Caco-2 (cell line): Measurements from ENCODE around the gene CRYBG1. TPM values are rescaled to one million over a fixed set of nuclear protein-coding genes. Genes with fewer than 3 reads are reported as not detected.

Source experiments
- BruUV-seq: library from RNA; stranded (reverse); fragments of 400-500 nt; replicated peaks from 2 replicates; lab custom pipeline; 2021; lab: Mats Ljungman, UMichigan
- CTCF ChIA-PET: fragments of 300-600 bp; sonication (Branson Sonifier 250); formaldehyde crosslinking; loops from one replicate; lab custom pipeline; 2022; ENCODE audit warnings: antibody characterized with exemption; lab: Charles Lee
- POLR2A ChIA-PET: fragments of 300-600 bp; sonication (Branson Sonifier 250); formaldehyde crosslinking; loops from one replicate; lab custom pipeline; 2022; ENCODE audit warnings: antibody characterized with exemption; lab: Charles Lee
- DNase-seq, 2 experiments: peaks; one replicate each; pipeline versions ENCODE4 v3.0.0 to v3.0.0-alpha.2; 2020 to 2022
- H3K27me3 ChIP-seq: replicated peaks from 2 replicates; pipeline ENCODE4 v1.6.0; 2011; ENCODE audit warnings: low read length; ENCODE audit not compliant: control insufficient read depth, insufficient read depth
- H3K36me3 ChIP-seq: 2 replicates; pipeline ENCODE4 v1.5.1; 2011; ENCODE audit warnings: low read length; ENCODE audit not compliant: control insufficient read depth, insufficient read depth
- H3K4me1 ChIP-seq: fragments of 250-450 bp; sonication (Bioruptor Pico); 2 replicates; pipeline ENCODE4 v1.5.1; 2020; ENCODE audit warnings: mild to moderate bottlenecking
- H3K4me3 ChIP-seq: 2 replicates; pipeline ENCODE4 v1.5.1; 2011; ENCODE audit warnings: low read depth, mild to moderate bottlenecking, control low read depth, low read length
- H3K9me3 ChIP-seq: fragments of 250-450 bp; sonication (Bioruptor Pico); 2 replicates; pipeline ENCODE4 v1.5.1; 2020; ENCODE audit warnings: mild to moderate bottlenecking, moderate library complexity
- H3K27ac Mint-ChIP-seq: one replicate; pipeline ENCODE4 v1.8.0; 2022; ENCODE audit warnings: mixed read lengths; ENCODE audit not compliant: unreplicated experiment
- H3K27me3 Mint-ChIP-seq: one replicate; pipeline ENCODE4 v1.8.0; 2022; ENCODE audit warnings: mixed read lengths; ENCODE audit not compliant: insufficient read depth, unreplicated experiment
- H3K36me3 Mint-ChIP-seq: one replicate; pipeline ENCODE4 v1.8.0; 2022; ENCODE audit warnings: mild to moderate bottlenecking, mixed read lengths; ENCODE audit not compliant: insufficient read depth, unreplicated experiment
- H3K4me1 Mint-ChIP-seq: one replicate; pipeline ENCODE4 v1.8.0; 2022; ENCODE audit warnings: low read depth, mixed read lengths; ENCODE audit not compliant: unreplicated experiment
- H3K4me3 Mint-ChIP-seq: one replicate; pipeline ENCODE4 v1.8.0; 2022; ENCODE audit warnings: mild to moderate bottlenecking, moderate library complexity, mixed read lengths; ENCODE audit not compliant: unreplicated experiment
- H3K9me3 Mint-ChIP-seq: one replicate; pipeline ENCODE4 v1.8.0; 2022; ENCODE audit warnings: mixed read lengths; ENCODE audit not compliant: unreplicated experiment
- intact Hi-C: fragments of 100-400 bp; cut with micrococcal nuclease; formaldehyde crosslinking; loops from one replicate; pipeline ENCODE4 v1.10.0; 2022; ENCODE audit not compliant: unreplicated experiment
- total RNA-seq: library from RNA; stranded (reverse); gene quantifications from 2 replicates; pipeline ENCODE4 v1.2.3, GENCODE V29; 2022
- TF ChIP-seq, protein P1 (sequence below), 2 experiments: fragments of 200-600 bp in 1 of 2; IDR thresholded peaks; 1 replicate in 1 of 2; 2 replicates in 1 of 2; pipeline versions ENCODE4 v1.5.1 to v1.8.0; 2011 to 2022; ENCODE audit warnings: antibody characterized with exemption in 1 of 2, control low read depth in 1 of 2, inconsistent platforms in 1 of 2, low read depth in 1 of 2, low read length in 1 of 2, mild to moderate bottlenecking in 1 of 2, moderate library complexity in 1 of 2; ENCODE audit not compliant: insufficient read depth in 1 of 2, severe bottlenecking in 1 of 2, unreplicated experiment in 1 of 2

Gene CRYBG1
- total RNA-seq, 1 experiment from 2014 or later, result 13.2 TPM

DNA sequence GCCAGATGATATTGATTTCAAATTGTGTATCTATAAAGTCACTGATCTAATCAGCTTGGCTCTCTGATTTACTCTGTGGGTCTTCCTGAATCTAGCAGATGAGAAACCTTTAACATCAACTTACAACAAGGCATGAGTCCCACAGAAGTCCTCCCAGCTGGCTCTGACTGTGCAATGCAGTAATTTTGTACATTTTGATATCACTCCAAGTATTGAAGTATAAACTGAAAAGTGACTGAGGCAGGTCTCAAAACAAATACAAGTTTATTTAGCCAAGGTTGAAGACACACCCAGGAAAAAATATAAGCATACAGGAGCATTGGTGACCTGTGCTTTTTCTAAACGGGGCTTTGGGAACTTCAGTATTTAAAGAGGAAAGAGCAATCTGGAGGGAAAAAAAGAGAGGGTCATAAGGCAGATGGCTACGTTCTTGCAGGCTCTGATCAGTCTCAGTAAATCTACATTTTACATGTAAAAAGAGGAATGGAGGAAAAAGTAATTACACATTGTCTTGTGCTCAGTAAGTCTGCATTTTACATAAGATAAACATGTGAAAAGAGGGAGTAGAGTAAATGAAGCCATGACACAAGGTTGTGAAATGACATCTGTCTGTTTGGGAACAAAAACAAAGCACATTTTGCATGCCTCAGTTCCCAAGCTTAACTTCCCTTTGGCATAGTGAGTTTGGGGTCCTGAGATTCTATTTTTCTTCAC, 59.5 kb downstream of the CRYBG1 start:
- intact Hi-C loops, result no loop called here
- H3K27me3 Mint-ChIP-seq, result no peaks in the 10 kb centered on the region

DNA sequence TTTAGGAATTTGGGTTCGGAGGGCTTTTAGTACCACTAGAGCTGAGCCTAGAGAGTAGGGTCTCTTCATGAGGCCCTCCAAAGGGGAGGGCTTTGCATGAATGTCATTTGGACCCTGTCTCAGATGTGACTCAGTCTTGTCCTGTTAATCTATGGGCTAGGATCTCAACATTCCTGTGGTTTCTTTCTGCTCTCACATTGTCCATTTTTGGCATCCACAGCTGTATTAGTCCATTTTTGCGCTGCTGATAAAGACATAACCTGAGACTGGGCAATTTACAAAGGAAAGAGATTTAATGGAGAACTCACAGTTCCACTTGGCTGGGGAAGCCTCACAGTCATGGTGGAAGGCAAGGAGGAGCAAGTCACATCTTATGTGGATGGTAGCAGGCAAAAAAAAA, 61.0 kb downstream of the CRYBG1 start:
- ChIA-PET POLR2A (no interaction called here), CTCF (no interaction called here)
- TF ChIP-seq, protein P1, sequence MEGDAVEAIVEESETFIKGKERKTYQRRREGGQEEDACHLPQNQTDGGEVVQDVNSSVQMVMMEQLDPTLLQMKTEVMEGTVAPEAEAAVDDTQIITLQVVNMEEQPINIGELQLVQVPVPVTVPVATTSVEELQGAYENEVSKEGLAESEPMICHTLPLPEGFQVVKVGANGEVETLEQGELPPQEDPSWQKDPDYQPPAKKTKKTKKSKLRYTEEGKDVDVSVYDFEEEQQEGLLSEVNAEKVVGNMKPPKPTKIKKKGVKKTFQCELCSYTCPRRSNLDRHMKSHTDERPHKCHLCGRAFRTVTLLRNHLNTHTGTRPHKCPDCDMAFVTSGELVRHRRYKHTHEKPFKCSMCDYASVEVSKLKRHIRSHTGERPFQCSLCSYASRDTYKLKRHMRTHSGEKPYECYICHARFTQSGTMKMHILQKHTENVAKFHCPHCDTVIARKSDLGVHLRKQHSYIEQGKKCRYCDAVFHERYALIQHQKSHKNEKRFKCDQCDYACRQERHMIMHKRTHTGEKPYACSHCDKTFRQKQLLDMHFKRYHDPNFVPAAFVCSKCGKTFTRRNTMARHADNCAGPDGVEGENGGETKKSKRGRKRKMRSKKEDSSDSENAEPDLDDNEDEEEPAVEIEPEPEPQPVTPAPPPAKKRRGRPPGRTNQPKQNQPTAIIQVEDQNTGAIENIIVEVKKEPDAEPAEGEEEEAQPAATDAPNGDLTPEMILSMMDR (IDR thresholded peaks at IDR 0.05; ENCODE audit: insufficient read depth in 1 of 2, low read depth in 1 of 2, low read length in 1 of 2, severe bottlenecking in 1 of 2, unreplicated experiment in 1 of 2), result no peak

More for the DNA sequence above, 59.5 kb downstream of the CRYBG1 start:
- Mint-ChIP-seq H3K9me3 (no peaks in the 10 kb centered on the region), H3K4me1 (no peaks in the 10 kb centered on the region), H3K27ac (no peak overlapping the region), H3K36me3 (no peaks in the 10 kb centered on the region), H3K4me3 (no peak overlapping the region)
- TF ChIP-seq, protein P1 (IDR thresholded peaks at IDR 0.05; ENCODE audit: insufficient read depth in 1 of 2, low read depth in 1 of 2, low read length in 1 of 2, severe bottlenecking in 1 of 2, unreplicated experiment in 1 of 2), result no peak
- Histone ChIP-seq H3K9me3 (no peaks in the 10 kb centered on the region), H3K36me3 (no peaks in the 10 kb centered on the region), H3K4me1 (no peaks in the 10 kb centered on the region), H3K27me3 (no peaks in the 10 kb centered on the region), H3K4me3 (no peak overlapping the region)
- no TSS peak for BruUV-seq
- POLR2A ChIA-PET, result no interaction called here
- CTCF ChIA-PET, result no interaction called here
- DNase-seq, result no peak

DNA sequence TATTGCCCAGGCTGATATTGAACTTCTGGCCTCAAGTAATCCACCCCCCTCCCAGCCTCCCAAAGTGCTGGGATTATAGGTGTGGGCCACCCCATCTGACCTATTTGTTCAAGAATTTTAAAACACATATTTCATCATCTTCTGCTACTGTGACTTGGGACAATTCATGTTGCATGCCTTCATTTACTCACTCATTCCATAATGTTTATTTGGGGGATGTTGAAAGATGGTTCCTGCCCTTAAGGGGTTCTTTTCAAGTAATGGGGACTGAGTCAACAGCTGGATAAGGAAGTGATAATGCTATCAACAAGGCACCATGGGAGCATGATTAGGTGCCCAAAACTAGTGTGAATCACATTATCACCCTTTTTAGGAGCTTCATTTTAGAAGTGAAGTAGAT, 62.0 kb downstream of the CRYBG1 start:
- Mint-ChIP-seq H3K27ac (no peak overlapping the region), H3K4me3 (no peak overlapping the region), H3K4me1 (no peaks in the 10 kb centered on the region), H3K36me3 (no peaks in the 10 kb centered on the region), H3K27me3 (no peaks in the 10 kb centered on the region), H3K9me3 (no peaks in the 10 kb centered on the region)
- CTCF ChIA-PET, result no interaction called here
- Histone ChIP-seq H3K4me1 (no peaks in the 10 kb centered on the region), H3K9me3 (no peaks in the 10 kb centered on the region), H3K4me3 (no peak overlapping the region), H3K36me3 (no peaks in the 10 kb centered on the region), H3K27me3 (no peaks in the 10 kb centered on the region)
- POLR2A ChIA-PET, result no interaction called here
- TF ChIP-seq, protein P1 (IDR thresholded peaks at IDR 0.05; ENCODE audit: insufficient read depth in 1 of 2, low read depth in 1 of 2, low read length in 1 of 2, severe bottlenecking in 1 of 2, unreplicated experiment in 1 of 2), result no peak
- no peak for DNase-seq
- intact Hi-C loops, result no loop called here
- BruUV-seq, result no TSS peak

More for the DNA sequence above, 61.0 kb downstream of the CRYBG1 start:
- Histone ChIP-seq H3K36me3 (no peaks in the 10 kb centered on the region), H3K9me3 (no peaks in the 10 kb centered on the region), H3K27me3 (no peaks in the 10 kb centered on the region), H3K4me1 (no peaks in the 10 kb centered on the region), H3K4me3 (no peak overlapping the region)
- no peak for DNase-seq
- H3K36me3 Mint-ChIP-seq, result no peaks in the 10 kb centered on the region
- H3K4me3 Mint-ChIP-seq, result no peak overlapping the region
- intact Hi-C loops, result no loop called here
- H3K4me1 Mint-ChIP-seq, result no peaks in the 10 kb centered on the region
- no peak overlapping the region for H3K27ac Mint-ChIP-seq
- no TSS peak for BruUV-seq
- no peaks in the 10 kb centered on the region for H3K9me3 Mint-ChIP-seq
- H3K27me3 Mint-ChIP-seq, result no peaks in the 10 kb centered on the region
